ENCODE measurements around the gene CD1E. TPM values are rescaled to one million over a fixed set of nuclear protein-coding genes. Genes with fewer than 3 reads are reported as not detected.

Gene CD1E
- total and polyA plus RNA-seq, 10 donors, result 0.09 to 2.6 (median 0.39) TPM; not detected in 2

DNA sequence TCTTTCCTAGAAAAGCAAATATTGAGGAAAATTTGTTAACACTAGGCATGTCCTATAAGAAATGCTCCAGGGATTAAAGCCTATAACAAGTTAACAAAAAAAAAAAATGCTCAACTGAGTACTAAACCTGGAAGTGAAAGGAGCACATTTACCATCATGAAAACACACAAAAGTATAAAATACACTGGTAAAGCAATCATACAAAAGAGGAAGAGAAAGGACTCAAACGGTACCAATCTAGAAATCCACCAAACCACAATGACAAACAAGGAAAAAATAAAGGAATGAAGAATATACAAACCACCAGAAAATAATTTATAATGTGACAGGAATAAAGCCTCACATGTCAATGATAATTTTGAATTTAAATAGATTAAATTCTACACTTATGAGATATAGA is 21.2 kb downstream of the CD1E start:
- 21 to 45% (median 32%) methylated on average over 1 of the region's 1 CpG for WGBS, 5 donors
- no peak for DNase-seq
- intact Hi-C loops (cut with DNase I; ENCODE audit: low total_unique reads), result no loop called here
- H3K4me3 ChIP-seq, result no peak overlapping the region
- no peak overlapping the region for H3K27ac ChIP-seq
- TF ChIP-seq, protein P1, sequence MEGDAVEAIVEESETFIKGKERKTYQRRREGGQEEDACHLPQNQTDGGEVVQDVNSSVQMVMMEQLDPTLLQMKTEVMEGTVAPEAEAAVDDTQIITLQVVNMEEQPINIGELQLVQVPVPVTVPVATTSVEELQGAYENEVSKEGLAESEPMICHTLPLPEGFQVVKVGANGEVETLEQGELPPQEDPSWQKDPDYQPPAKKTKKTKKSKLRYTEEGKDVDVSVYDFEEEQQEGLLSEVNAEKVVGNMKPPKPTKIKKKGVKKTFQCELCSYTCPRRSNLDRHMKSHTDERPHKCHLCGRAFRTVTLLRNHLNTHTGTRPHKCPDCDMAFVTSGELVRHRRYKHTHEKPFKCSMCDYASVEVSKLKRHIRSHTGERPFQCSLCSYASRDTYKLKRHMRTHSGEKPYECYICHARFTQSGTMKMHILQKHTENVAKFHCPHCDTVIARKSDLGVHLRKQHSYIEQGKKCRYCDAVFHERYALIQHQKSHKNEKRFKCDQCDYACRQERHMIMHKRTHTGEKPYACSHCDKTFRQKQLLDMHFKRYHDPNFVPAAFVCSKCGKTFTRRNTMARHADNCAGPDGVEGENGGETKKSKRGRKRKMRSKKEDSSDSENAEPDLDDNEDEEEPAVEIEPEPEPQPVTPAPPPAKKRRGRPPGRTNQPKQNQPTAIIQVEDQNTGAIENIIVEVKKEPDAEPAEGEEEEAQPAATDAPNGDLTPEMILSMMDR (IDR thresholded peaks at IDR 0.05 in 8 of 11, conservative IDR thresholded peaks at IDR 0.05 in 3 of 11), result no peak
- no peak for TF ChIP-seq POLR2AphosphoS5 (IDR thresholded peaks at IDR 0.05)
- no peak for TF ChIP-seq POLR2A (IDR thresholded peaks at IDR 0.05)
- peaks cover 3 to 37% (median 30%) of the 10 kb centered on the region in 8 donors for H3K9me3 ChIP-seq
- H3K36me3 ChIP-seq, result no peaks in the 10 kb centered on the region
- H3K27me3 ChIP-seq (replicated peaks in 1 of 7), result no peaks in the 10 kb centered on the region
- no peaks in the 10 kb centered on the region for H3K4me1 ChIP-seq

DNA sequence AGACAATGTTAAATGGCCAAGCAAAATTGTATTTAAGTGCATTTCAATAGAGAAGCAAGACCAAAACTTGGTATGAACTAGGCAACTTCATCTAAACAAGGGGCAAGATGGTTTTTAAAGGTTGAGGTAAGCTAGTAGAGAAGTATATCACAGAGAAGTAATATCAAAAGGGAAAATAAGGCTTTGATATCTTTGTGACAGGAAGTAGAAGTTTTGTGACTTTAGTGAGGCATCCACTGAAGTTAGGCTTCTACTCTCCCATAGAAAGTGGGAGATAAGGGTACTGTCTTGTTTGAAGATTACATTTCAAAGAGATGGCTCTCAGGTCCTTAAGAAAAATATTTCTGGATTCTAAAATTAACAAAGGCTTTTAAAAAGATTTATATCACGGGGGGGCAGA is 36.6 kb downstream of the CD1E start:
- H3K4me3 ChIP-seq, result no peak overlapping the region
- TF ChIP-seq, protein P1 (IDR thresholded peaks at IDR 0.05 in 8 of 11, conservative IDR thresholded peaks at IDR 0.05 in 3 of 11), result no peak
- TF ChIP-seq POLR2A (IDR thresholded peaks at IDR 0.05) (no peak), POLR2AphosphoS5 (IDR thresholded peaks at IDR 0.05) (no peak)
- intact Hi-C loops (cut with DNase I; ENCODE audit: low total_unique reads), result no loop called here
- H3K27me3 ChIP-seq (replicated peaks in 1 of 7), result no peaks in the 10 kb centered on the region
- WGBS, 5 donors, result 61 to 78% (median 65%) methylated on average over 1 of the region's 1 CpG
- peaks cover 0 to 4% (median 0%) of the 10 kb centered on the region in 6 donors for H3K4me1 ChIP-seq
- peaks cover 0 to 10% (median 0%) of the 10 kb centered on the region in 8 donors for H3K9me3 ChIP-seq
- no peaks in the 10 kb centered on the region for H3K36me3 ChIP-seq
- no peak overlapping the region for H3K27ac ChIP-seq
- no peak for DNase-seq

DNA sequence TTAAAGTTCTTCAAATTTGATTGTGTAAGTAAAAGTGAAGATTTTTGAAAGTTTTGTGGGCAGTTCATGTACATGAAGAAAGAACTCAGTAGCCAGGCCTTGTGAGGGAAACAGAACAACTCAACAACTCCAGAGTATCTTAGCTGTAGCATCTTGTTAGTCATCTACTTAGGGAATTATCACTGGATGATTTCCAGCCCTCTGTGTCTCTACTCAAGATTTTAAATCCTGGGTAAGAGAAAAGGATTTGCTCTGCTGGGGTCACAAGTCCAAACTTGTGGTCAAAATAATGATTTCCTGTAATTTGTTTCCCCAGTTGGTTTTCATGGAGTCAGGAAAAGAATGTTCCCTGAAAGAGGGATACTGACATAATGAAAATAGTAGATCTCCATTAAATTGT is 37.4 kb downstream of the CD1E start:
- TF ChIP-seq POLR2A (IDR thresholded peaks at IDR 0.05), result no peak
- TF ChIP-seq, protein P1 (IDR thresholded peaks at IDR 0.05 in 8 of 11, conservative IDR thresholded peaks at IDR 0.05 in 3 of 11), result no peak
- no peak for TF ChIP-seq POLR2AphosphoS5 (IDR thresholded peaks at IDR 0.05)
- H3K9me3 ChIP-seq, result peaks cover 0 to 10% (median 0%) of the 10 kb centered on the region in 8 donors
- peaks cover 0 to 4% (median 0%) of the 10 kb centered on the region in 6 donors for H3K4me1 ChIP-seq
- H3K27ac ChIP-seq, result no peak overlapping the region
- H3K27me3 ChIP-seq (replicated peaks in 1 of 7), result no peaks in the 10 kb centered on the region
- no peaks in the 10 kb centered on the region for H3K36me3 ChIP-seq
- intact Hi-C loops (cut with DNase I; ENCODE audit: low total_unique reads), result no loop called here
- DNase-seq, result no peak
- H3K4me3 ChIP-seq, result no peak overlapping the region

DNA sequence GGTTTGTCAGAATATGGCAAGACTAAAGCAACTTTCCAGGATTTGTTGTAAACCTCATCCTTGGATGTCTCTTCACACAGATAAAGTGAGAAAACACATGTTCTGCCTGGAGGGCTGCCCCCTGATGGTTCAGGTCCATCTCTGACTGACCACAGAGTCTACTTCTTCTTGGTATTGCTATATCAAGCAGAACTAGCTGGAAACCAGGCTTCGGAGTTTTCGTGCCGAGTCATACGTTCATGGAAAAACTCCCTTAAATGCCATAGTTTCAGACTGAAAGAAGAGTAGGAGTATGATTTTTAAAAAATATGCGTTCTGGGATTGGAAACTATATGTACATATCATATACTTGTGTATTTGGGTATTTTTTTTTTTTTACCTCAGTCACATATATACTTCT is 39.8 kb downstream of the CD1E start:
- Histone ChIP-seq H3K36me3 (no peaks in the 10 kb centered on the region), H3K4me1 (peaks cover 0 to 4% (median 0%) of the 10 kb centered on the region in 6 donors), H3K27me3 (replicated peaks in 1 of 7) (no peaks in the 10 kb centered on the region), H3K9me3 (no peaks in the 10 kb centered on the region), H3K27ac (no peak overlapping the region), H3K4me3 (no peak overlapping the region)
- 93 to 97% (median 93%) methylated on average over 5 of the region's 5 CpGs for WGBS, 5 donors
- intact Hi-C loops (cut with DNase I; ENCODE audit: low total_unique reads), result no loop called here
- TF ChIP-seq POLR2A (IDR thresholded peaks at IDR 0.05) (no peak), POLR2AphosphoS5 (IDR thresholded peaks at IDR 0.05) (no peak)
- TF ChIP-seq, protein P1 (IDR thresholded peaks at IDR 0.05 in 8 of 11, conservative IDR thresholded peaks at IDR 0.05 in 3 of 11), result no peak
- no peak for DNase-seq
